ENCODE data around the gene WNT3A. TPM values are rescaled to one million over a fixed set of nuclear protein-coding genes. Genes with fewer than 3 reads are reported as not detected.

WNT3A gene
- total RNA-seq, 4 donors from 2014 or later: 1.9 to 4.1 (median 3.5) TPM

- TF ChIP-seq CTCF (IDR thresholded peaks at IDR 0.05) (no peak), POLR2A (IDR thresholded peaks at IDR 0.05) (no peak)
- WGBS, 2 donors: 83 to 85% methylated on average over 18 of the region's 18 CpGs
- DNase-seq (ENCODE audit: low spot score in 2 of 2): peak in 1 of 2 donors; percentile 60
- intact Hi-C loops (cut with DNase I; ENCODE audit: low total_unique reads): no loop called here
- H3K4me3 ChIP-seq (ENCODE audit: low read depth, poor library complexity, severe bottlenecking): no peak overlapping the region
Measured at GRCh38 chr1:228020686-228021354, 14.0 kb downstream of the WNT3A start.

DNA sequence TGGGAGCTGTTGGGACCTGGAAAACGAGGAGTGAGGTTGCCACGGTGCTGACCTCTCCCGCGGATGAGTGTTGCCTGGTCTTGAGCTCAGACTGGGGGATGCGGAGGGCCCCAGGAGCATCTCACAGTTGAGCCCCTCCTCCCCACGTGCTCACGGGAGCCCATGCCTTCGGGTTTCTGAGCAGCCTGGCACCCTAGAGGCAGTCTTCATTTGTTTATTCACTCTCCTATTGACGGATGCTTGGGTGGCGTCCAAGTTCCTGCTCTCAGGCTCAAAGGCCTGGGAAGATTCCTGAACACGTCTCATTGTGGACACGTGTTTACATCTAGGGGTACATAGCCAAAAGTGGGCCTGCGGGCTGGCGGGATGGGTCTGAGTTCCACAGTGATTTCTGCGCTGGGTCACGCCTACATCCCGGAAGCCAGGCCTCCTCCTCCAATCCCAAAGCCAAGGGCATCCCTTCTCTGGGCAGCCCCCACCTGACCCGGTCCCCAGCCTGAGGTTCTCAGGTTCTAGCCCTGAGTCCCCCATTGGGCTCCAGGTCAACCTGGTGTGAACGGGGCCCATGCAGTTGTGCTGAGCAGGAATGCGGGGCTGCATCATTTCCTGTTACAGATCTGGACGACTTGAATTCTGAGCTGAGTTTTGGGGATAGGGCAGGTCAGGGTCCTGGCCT is 14.7 kb downstream of the WNT3A start:
- intact Hi-C loops (cut with DNase I; ENCODE audit: low total_unique reads): no loop called here
- peak in 1 of 2 donors; percentile 80 for DNase-seq (ENCODE audit: low spot score in 2 of 2)
- no peak overlapping the region for H3K4me3 ChIP-seq (ENCODE audit: low read depth, poor library complexity, severe bottlenecking)
- no peak for TF ChIP-seq POLR2A (IDR thresholded peaks at IDR 0.05)
- no peak for TF ChIP-seq CTCF (IDR thresholded peaks at IDR 0.05)
- WGBS, 2 donors: 60 to 61% methylated on average over 21 of the region's 21 CpGs

DNA sequence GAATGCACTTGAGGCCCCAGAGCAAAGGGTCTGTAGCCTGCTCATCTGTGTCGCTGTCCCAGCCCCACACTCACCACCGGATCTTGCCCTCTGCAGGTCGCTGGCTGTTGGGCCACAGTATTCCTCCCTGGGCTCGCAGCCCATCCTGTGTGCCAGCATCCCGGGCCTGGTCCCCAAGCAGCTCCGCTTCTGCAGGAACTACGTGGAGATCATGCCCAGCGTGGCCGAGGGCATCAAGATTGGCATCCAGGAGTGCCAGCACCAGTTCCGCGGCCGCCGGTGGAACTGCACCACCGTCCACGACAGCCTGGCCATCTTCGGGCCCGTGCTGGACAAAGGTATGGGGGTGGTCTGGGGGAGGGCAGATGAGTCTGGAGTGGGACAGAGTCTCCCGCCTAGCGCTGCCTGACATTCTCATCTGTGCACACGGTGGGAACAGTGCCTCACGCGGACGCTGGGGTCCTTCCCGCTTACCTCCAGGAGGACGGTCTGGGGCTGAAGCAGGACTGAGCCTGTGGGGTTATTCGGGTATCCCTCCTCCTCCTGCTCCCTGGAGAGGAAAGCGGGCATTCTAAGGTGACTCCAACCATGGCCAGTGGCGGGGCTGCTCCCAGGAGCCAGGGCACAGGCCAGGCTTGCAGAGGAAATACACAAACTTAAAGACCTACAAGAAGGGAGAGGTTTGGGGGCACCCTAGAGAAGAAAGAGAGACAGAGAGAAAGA is 15.9 kb downstream of the WNT3A start:
- no peak for TF ChIP-seq CTCF (IDR thresholded peaks at IDR 0.05)
- no peak for TF ChIP-seq POLR2A (IDR thresholded peaks at IDR 0.05)
- DNase-seq (ENCODE audit: low spot score in 2 of 2): peak in 1 of 2 donors; percentile 81
- H3K4me3 ChIP-seq (ENCODE audit: low read depth, poor library complexity, severe bottlenecking): no peak overlapping the region
- 92 to 93% methylated on average over 22 to 28 of the region's 28 CpGs for whole genome bisulfite sequencing, 2 donors
- intact Hi-C loops (cut with DNase I; ENCODE audit: low total_unique reads): no loop called here

GRCh38 chr1:228023294-228023639 is 16.5 kb downstream of the WNT3A start:
- WGBS, 2 donors: 82 to 88% methylated on average over 3 of the region's 3 CpGs
- DNase-seq (ENCODE audit: low spot score in 2 of 2): no peak
- intact Hi-C loops (cut with DNase I; ENCODE audit: low total_unique reads): no loop called here
- TF ChIP-seq CTCF (IDR thresholded peaks at IDR 0.05): no peak
- no peak for TF ChIP-seq POLR2A (IDR thresholded peaks at IDR 0.05)
- no peak overlapping the region for H3K4me3 ChIP-seq (ENCODE audit: low read depth, poor library complexity, severe bottlenecking)

DNA sequence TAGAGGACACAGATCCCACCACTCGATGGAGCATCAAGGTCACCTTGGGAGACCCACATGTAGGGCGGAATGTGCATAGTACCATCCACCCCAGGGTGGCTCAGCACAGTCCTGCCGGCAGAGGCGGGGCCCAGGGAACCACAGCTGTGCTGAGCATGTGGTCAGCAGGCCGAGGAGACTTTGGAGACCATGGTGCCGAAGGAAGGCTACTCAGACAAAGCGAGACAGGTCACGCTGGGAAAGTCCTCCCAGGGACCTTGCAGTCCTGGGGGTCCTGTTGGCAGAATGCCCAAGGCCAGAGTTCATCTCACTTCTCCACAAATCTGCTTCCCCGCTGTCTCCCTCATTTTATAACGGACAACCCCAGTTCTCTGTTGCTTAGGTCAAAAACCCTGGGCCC is 22.5 kb downstream of the WNT3A start:
- intact Hi-C loops (cut with DNase I; ENCODE audit: low total_unique reads): no loop called here
- DNase-seq (ENCODE audit: low spot score in 2 of 2): peak in 1 of 2 donors; percentile 72
- H3K4me3 ChIP-seq (ENCODE audit: low read depth, poor library complexity, severe bottlenecking): no peak overlapping the region
- WGBS, 2 donors: 89 to 92% methylated on average over 10 of the region's 10 CpGs
- TF ChIP-seq POLR2A (IDR thresholded peaks at IDR 0.05): no peak
- TF ChIP-seq CTCF (IDR thresholded peaks at IDR 0.05): no peak
